HCT116 (cell line): ENCODE measurements around the gene FLACC1.

Source experiments
- CTCF ChIP-seq, 3 experiments: fragments of 200-600 bp in 1 of 3; sonication (generic) in 1 of 3; IDR thresholded peaks in 2 of 3; conservative IDR thresholded peaks in 1 of 3; 2 replicates each; pipeline ENCODE4 v1.5.1; 2012 to 2017; ENCODE audit warnings: low read depth in 2 of 3, low read length in 2 of 3, antibody characterized with exemption in 1 of 3, borderline replicate concordance in 1 of 3, control low read depth in 1 of 3, mild to moderate bottlenecking in 1 of 3, mixed read lengths in 1 of 3, mixed run types in 1 of 3, moderate library complexity in 1 of 3; ENCODE audit not compliant: insufficient read depth in 1 of 3
- EZH2 ChIP-seq: fragments of 200-600 bp; sonication (generic); IDR thresholded peaks from 2 replicates; pipeline ENCODE4 v1.6.1; 2017; ENCODE audit warnings: antibody characterized with exemption, mixed run types
- POLR2AphosphoS5 ChIP-seq: IDR thresholded peaks from 2 replicates; pipeline ENCODE4 v1.6.1; 2011; ENCODE audit warnings: mild to moderate bottlenecking, low read depth, low read length, moderate library complexity

- no peak for TF ChIP-seq CTCF (IDR thresholded peaks at IDR 0.05 in 2 of 3, conservative IDR thresholded peaks at IDR 0.05 in 1 of 3; ENCODE audit: borderline replicate concordance in 1 of 3, insufficient read depth in 1 of 3, low read depth in 2 of 3, low read length in 2 of 3)
- TF ChIP-seq EZH2: no peak
- no peak for TF ChIP-seq POLR2AphosphoS5
These were observed 87.4 kb downstream of the FLACC1 start for GRCh38 chr2:201269764-201270163.
